HFF-Myc (cell line): ENCODE results near the gene CORO2A.

Source experiments
- DNase-seq: peaks from one replicate; pipeline ENCODE4 v3.0.0-alpha.2; 2011; ENCODE audit warnings: low read depth; ENCODE audit errors: extremely low read depth
- H3K4me3 ChIP-seq: replicated peaks from 2 replicates; pipeline ENCODE4 v1.5.1; 2011; ENCODE audit warnings: low read depth, mild to moderate bottlenecking, control low read depth, low read length
- TF ChIP-seq, protein P1 (sequence below): IDR thresholded peaks from 2 replicates; pipeline ENCODE4 v1.5.1; 2012; ENCODE audit warnings: mild to moderate bottlenecking, low read depth, low read length, control low read depth; ENCODE audit errors: missing control alignments

CORO2A gene

DNA sequence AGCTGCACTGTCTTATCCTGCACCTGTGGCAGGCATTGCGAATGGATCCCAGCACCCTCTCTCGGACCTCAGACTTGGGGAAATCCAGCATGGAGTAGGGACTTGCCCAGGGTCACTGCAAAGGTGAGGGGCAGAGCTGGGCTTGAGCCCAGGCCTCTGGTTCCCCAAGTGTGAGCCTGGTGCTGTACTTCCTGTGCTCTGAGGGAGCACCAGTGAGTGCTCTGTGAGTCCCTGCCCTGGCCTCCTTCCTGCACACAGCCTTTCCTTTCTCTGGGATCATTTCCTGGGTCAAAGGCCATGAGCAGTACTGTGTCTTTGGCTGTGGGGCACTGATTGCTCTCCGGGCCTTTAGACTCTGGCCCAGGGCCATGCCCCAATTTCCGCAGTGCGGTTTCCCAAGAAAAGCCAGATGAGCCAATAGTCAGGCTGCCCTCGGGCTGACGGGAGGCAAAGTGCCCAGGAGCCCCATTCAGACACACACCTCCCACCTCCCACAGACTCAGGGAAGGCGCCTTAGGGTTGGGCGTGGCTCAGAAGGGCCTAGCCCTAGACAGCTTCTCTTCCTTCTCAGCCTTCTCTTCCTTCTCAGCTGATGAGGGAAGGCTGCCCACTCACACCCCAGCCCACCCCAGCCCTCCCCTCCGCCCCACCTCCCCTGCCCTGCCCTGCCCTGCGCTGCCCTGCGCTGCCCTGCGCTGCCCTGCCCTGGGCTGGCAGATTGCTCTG lies 50.1 kb downstream of the CORO2A start:
- TF ChIP-seq, protein P1, sequence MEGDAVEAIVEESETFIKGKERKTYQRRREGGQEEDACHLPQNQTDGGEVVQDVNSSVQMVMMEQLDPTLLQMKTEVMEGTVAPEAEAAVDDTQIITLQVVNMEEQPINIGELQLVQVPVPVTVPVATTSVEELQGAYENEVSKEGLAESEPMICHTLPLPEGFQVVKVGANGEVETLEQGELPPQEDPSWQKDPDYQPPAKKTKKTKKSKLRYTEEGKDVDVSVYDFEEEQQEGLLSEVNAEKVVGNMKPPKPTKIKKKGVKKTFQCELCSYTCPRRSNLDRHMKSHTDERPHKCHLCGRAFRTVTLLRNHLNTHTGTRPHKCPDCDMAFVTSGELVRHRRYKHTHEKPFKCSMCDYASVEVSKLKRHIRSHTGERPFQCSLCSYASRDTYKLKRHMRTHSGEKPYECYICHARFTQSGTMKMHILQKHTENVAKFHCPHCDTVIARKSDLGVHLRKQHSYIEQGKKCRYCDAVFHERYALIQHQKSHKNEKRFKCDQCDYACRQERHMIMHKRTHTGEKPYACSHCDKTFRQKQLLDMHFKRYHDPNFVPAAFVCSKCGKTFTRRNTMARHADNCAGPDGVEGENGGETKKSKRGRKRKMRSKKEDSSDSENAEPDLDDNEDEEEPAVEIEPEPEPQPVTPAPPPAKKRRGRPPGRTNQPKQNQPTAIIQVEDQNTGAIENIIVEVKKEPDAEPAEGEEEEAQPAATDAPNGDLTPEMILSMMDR: no peak
- DNase-seq: no peak
- no peak overlapping the region for H3K4me3 ChIP-seq

- H3K4me3 ChIP-seq: no peak overlapping the region
- TF ChIP-seq, protein P1: no peak
- no peak for DNase-seq
Observed at GRCh38 chr9:98140503-98140902, 51.9 kb downstream of the CORO2A start.

DNA sequence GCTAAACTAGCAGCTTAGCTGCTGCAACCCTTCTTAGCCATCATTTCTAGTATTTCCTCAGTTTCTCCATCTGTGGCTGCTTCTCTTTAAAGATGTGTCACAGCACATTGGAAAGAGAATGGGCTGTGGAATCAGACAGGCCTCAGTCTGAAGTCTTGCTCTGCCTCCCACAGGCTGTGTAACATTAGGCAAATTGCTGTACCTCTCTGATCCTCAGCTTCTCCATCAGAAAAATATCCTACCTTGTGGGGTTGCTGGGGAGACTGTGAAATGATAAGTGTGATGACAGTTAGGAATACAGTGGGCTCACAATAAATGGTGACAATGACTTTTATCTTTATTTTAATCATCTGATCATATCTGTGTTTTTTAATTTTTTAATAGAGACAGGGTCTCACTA lies 55.9 kb downstream of the CORO2A start:
- no peak for DNase-seq
- TF ChIP-seq, protein P1: no peak

DNA sequence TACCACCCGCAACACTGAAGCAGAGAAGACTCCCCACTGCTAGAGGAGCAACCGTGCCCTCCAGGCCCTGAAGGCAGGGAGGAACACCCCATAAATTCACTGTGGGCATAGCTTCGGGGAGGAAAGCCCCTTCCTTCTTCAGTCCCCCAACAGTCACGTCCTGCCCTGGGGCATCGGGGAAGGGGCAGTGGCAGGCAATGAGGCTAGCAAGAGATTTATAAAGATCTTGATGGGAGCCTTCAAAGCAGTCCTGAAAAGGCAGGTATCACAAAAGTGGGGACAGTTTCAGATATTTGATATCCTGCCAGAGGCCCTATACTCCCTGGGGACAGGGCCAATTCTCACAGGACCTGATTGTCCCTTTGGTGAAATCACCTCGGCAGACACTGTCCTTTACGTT lies 56.5 kb downstream of the CORO2A start:
- TF ChIP-seq, protein P1: no peak
- H3K4me3 ChIP-seq: no peak overlapping the region
- no peak for DNase-seq

More for the DNA sequence above, 55.9 kb downstream of the CORO2A start:
- no peak overlapping the region for H3K4me3 ChIP-seq

GRCh38 chr9:98135558-98135934 lies 56.9 kb downstream of the CORO2A start:
- H3K4me3 ChIP-seq: no peak overlapping the region
- TF ChIP-seq, protein P1: no peak
- DNase-seq: no peak

DNA sequence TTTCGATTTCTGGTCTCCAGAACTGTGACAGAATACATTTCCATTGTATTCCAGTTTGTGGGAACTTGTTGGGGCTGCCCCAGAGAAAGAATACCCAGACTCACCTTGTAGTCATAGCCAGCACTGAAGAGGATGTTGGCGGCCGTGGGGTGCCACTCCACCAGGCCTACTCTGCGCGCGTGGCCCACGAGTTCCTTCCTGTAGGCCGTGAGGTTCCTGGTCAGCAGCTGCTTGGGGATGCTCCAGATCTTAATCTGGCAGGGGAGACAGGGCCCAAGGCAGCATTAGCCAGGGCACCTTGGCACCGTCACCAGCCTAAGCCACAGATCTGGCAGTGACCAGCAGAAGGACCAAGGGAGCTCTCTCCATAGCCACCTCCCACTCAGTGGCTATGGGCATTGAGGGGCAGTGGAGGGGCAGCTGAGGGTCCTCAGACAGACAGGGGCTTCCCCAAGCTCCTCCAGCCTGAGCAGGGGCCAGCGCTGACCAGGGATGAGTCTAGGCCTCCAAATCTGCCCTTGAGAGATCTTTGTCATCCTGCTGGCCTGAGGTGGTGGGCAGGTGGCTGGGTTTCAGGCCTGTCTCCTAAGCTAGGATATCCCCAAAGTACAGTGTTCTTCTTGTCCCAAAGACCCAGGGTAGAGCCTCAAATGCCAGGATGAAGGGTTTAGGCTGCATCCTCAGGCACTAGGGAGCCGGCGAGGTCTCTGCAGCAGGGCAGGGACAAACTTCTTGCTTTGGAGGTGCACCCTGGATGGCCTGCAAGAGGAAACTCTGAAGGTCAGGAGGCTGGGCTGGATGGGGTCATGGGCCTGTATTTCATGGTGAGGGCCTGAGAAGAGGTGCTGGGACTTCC lies 57.5 kb downstream of the CORO2A start:
- H3K4me3 ChIP-seq: no peak overlapping the region
- TF ChIP-seq, protein P1: no peak
- no peak for DNase-seq
